SJCRH30 (cell line): ENCODE measurements around the gene MYO9B. TPM values are rescaled to one million over a fixed set of nuclear protein-coding genes. Genes with fewer than 3 reads are reported as not detected.
A peak's percentile ranks its signal among the peaks of the same experiment; 100 is the strongest.
"Not testable (repeated sequence)": the region's sequence is repeated elsewhere in the genome, so short reads cannot be mapped to it uniquely, and the experiment has no call there.

Source experiments
- DNase-seq, 2 experiments: peaks; one replicate each; pipeline ENCODE4 v3.0.0-alpha.2; 2015 to 2020
- H3K27ac ChIP-seq: fragments of 250-450 bp; sonication (Bioruptor Pico); 2 replicates; pipeline ENCODE4 v1.5.1; 2020; ENCODE audit warnings: mild to moderate bottlenecking, moderate library complexity
- H3K27me3 ChIP-seq: fragments of 250-450 bp; sonication (Bioruptor Pico); 2 replicates; pipeline ENCODE4 v1.5.1; 2020; ENCODE audit warnings: mild to moderate bottlenecking, moderate library complexity
- H3K36me3 ChIP-seq: fragments of 250-450 bp; sonication (Bioruptor Pico); 2 replicates; pipeline ENCODE4 v1.5.1; 2020; ENCODE audit warnings: mild to moderate bottlenecking, moderate library complexity
- H3K4me1 ChIP-seq: fragments of 250-450 bp; sonication (Bioruptor Pico); 2 replicates; pipeline ENCODE4 v1.5.1; 2020; ENCODE audit warnings: mild to moderate bottlenecking, moderate library complexity
- H3K4me3 ChIP-seq: fragments of 250-450 bp; sonication (Bioruptor Pico); 2 replicates; pipeline ENCODE4 v1.5.1; 2020; ENCODE audit warnings: mild to moderate bottlenecking, moderate library complexity
- H3K9me3 ChIP-seq: fragments of 250-450 bp; sonication (Bioruptor Pico); replicated peaks from 2 replicates; pipeline ENCODE4 v1.5.1; 2020; ENCODE audit warnings: mild to moderate bottlenecking, moderate library complexity
- total RNA-seq: library from RNA; depleted of rRNA; stranded (reverse); fragments of >200 nt; shearing (Covaris generic); gene quantifications from 2 replicates; pipeline ENCODE4 v1.2.3, GENCODE V29; 2014

Gene MYO9B
- total RNA-seq, 1 experiment from 2014 or later = 48.4 TPM

GRCh38 chr19:17094694-17095093, 19.1 kb downstream of the MYO9B start:
- not testable (repeated sequence) for H3K36me3 ChIP-seq, H3K4me3 ChIP-seq, H3K9me3 ChIP-seq, H3K27me3 ChIP-seq, H3K27ac ChIP-seq, DNase-seq, H3K4me1 ChIP-seq

GRCh38 chr19:17095141-17095919, 19.8 kb downstream of the MYO9B start:
- Histone ChIP-seq H3K4me1 (0 out of 2 replicates have a peak, but pooled peaks cover under 1% of the 10 kb centered on the region), H3K27ac (no peak overlapping the region), H3K27me3 (no peaks in the 10 kb centered on the region), H3K36me3 (peaks cover 8% of the 10 kb centered on the region), H3K4me3 (no peak overlapping the region), H3K9me3 (no peaks in the 10 kb centered on the region)
- DNase-seq = no peak

GRCh38 chr19:17097593-17098126, 22.1 kb downstream of the MYO9B start:
- no peak for DNase-seq
- no peak overlapping the region for H3K27ac ChIP-seq
- H3K27me3 ChIP-seq = no peaks in the 10 kb centered on the region
- no peaks in the 10 kb centered on the region for H3K4me1 ChIP-seq
- H3K36me3 ChIP-seq = peaks cover 26% of the 10 kb centered on the region
- no peaks in the 10 kb centered on the region for H3K9me3 ChIP-seq
- H3K4me3 ChIP-seq = no peak overlapping the region

- Histone ChIP-seq H3K4me1 (no peaks in the 10 kb centered on the region), H3K27ac (no peak overlapping the region), H3K36me3 (peaks cover 32% of the 10 kb centered on the region), H3K27me3 (no peaks in the 10 kb centered on the region), H3K4me3 (no peak overlapping the region), H3K9me3 (no peaks in the 10 kb centered on the region)
- DNase-seq = no peak
Measured at GRCh38 chr19:17098326-17098725, 22.7 kb downstream of the MYO9B start.

GRCh38 chr19:17101686-17102628, 26.4 kb downstream of the MYO9B start:
- no peaks in the 10 kb centered on the region for H3K4me1 ChIP-seq
- H3K4me3 ChIP-seq = no peak overlapping the region
- H3K9me3 ChIP-seq = no peaks in the 10 kb centered on the region
- DNase-seq = no peak
- no peaks in the 10 kb centered on the region for H3K27me3 ChIP-seq
- H3K36me3 ChIP-seq = peaks cover 44% of the 10 kb centered on the region
- no peak overlapping the region for H3K27ac ChIP-seq

- H3K9me3 ChIP-seq = no peaks in the 10 kb centered on the region
- H3K36me3 ChIP-seq = peaks cover 44% of the 10 kb centered on the region
- peak; percentile 48 to 73 for DNase-seq
- no peak overlapping the region for H3K27ac ChIP-seq
- H3K4me3 ChIP-seq = no peak overlapping the region
- H3K4me1 ChIP-seq = peaks cover 11% of the 10 kb centered on the region
- H3K27me3 ChIP-seq = no peaks in the 10 kb centered on the region
Measured at GRCh38 chr19:17103177-17103576, 27.6 kb downstream of the MYO9B start.

GRCh38 chr19:17104679-17105078, 29.1 kb downstream of the MYO9B start:
- H3K4me3 ChIP-seq = no peak overlapping the region
- no peak for DNase-seq
- no peaks in the 10 kb centered on the region for H3K9me3 ChIP-seq
- H3K36me3 ChIP-seq = peaks cover 39% of the 10 kb centered on the region
- no peak overlapping the region for H3K27ac ChIP-seq
- peaks cover 17% of the 10 kb centered on the region for H3K4me1 ChIP-seq
- no peaks in the 10 kb centered on the region for H3K27me3 ChIP-seq

- Histone ChIP-seq H3K4me3 (no peak overlapping the region), H3K4me1 (peaks cover 17% of the 10 kb centered on the region), H3K27ac (no peak overlapping the region), H3K9me3 (no peaks in the 10 kb centered on the region), H3K36me3 (peaks cover 36% of the 10 kb centered on the region), H3K27me3 (no peaks in the 10 kb centered on the region)
- no peak for DNase-seq
Measured at GRCh38 chr19:17105556-17105955, 30.0 kb downstream of the MYO9B start.

GRCh38 chr19:17106964-17107363, 31.4 kb downstream of the MYO9B start:
- Histone ChIP-seq H3K36me3 (peaks cover 35% of the 10 kb centered on the region), H3K27ac (peak overlapping the region; percentile 82), H3K4me1 (peaks cover 17% of the 10 kb centered on the region)
- not testable (repeated sequence) for H3K9me3 ChIP-seq, H3K27me3 ChIP-seq, DNase-seq, H3K4me3 ChIP-seq

- Histone ChIP-seq H3K4me3 (no peak overlapping the region), H3K36me3 (peaks cover 28% of the 10 kb centered on the region), H3K27ac (peak overlapping the region; percentile 82), H3K4me1 (peaks cover 17% of the 10 kb centered on the region), H3K27me3 (no peaks in the 10 kb centered on the region), H3K9me3 (no peaks in the 10 kb centered on the region)
- DNase-seq = peak; percentile 87 to 90
Measured at GRCh38 chr19:17107546-17108452, 32.2 kb downstream of the MYO9B start.

- Histone ChIP-seq H3K4me3 (no peak overlapping the region), H3K9me3 (no peaks in the 10 kb centered on the region), H3K27me3 (no peaks in the 10 kb centered on the region), H3K4me1 (peaks cover 17% of the 10 kb centered on the region), H3K36me3 (peaks cover 21% of the 10 kb centered on the region), H3K27ac (peak overlapping the region; percentile 82)
- no peak for DNase-seq
Measured at GRCh38 chr19:17108453-17108784, 32.8 kb downstream of the MYO9B start.

- no peak overlapping the region for H3K4me3 ChIP-seq
- H3K9me3 ChIP-seq = no peaks in the 10 kb centered on the region
- peaks cover 17% of the 10 kb centered on the region for H3K4me1 ChIP-seq
- H3K27me3 ChIP-seq = no peaks in the 10 kb centered on the region
- H3K36me3 ChIP-seq = peaks cover 21% of the 10 kb centered on the region
- no peak overlapping the region for H3K27ac ChIP-seq
- DNase-seq = no peak
Measured at GRCh38 chr19:17109300-17109699, 33.7 kb downstream of the MYO9B start.

- Histone ChIP-seq H3K36me3 (peaks cover 24% of the 10 kb centered on the region), H3K9me3 (no peaks in the 10 kb centered on the region), H3K4me3 (no peak overlapping the region), H3K27ac (no peak overlapping the region), H3K4me1 (peaks cover 17% of the 10 kb centered on the region), H3K27me3 (no peaks in the 10 kb centered on the region)
- no peak for DNase-seq
Measured at GRCh38 chr19:17109962-17110598, 34.5 kb downstream of the MYO9B start.

GRCh38 chr19:17110599-17110966, 35.0 kb downstream of the MYO9B start:
- no peaks in the 10 kb centered on the region for H3K9me3 ChIP-seq
- no peak for DNase-seq
- H3K27ac ChIP-seq = no peak overlapping the region
- peaks cover 21% of the 10 kb centered on the region for H3K36me3 ChIP-seq
- no peaks in the 10 kb centered on the region for H3K27me3 ChIP-seq
- H3K4me1 ChIP-seq = peaks cover 17% of the 10 kb centered on the region
- no peak overlapping the region for H3K4me3 ChIP-seq
